Measurements from ENCODE around the gene PEMT.

The PEMT gene

GRCh38 chr17:17535957-17536356 is 55.6 kb downstream of the PEMT start:
- DNase-seq (ENCODE audit: low read depth) = no peak

GRCh38 chr17:17533901-17534441 is 57.5 kb downstream of the PEMT start:
- no peak for DNase-seq (ENCODE audit: low read depth)

GRCh38 chr17:17532991-17533390 is 58.5 kb downstream of the PEMT start:
- DNase-seq (ENCODE audit: low read depth) = no peak

GRCh38 chr17:17531156-17531555 is 60.4 kb downstream of the PEMT start:
- DNase-seq (ENCODE audit: low read depth) = no peak

- DNase-seq (ENCODE audit: low read depth) = no peak
These were observed 62.5 kb downstream of the PEMT start for GRCh38 chr17:17528696-17529652.

GRCh38 chr17:17527956-17528500 is 63.5 kb downstream of the PEMT start:
- DNase-seq (ENCODE audit: low read depth) = no peak

GRCh38 chr17:17527534-17527933 is 64.0 kb downstream of the PEMT start:
- no peak for DNase-seq (ENCODE audit: low read depth)

DNA sequence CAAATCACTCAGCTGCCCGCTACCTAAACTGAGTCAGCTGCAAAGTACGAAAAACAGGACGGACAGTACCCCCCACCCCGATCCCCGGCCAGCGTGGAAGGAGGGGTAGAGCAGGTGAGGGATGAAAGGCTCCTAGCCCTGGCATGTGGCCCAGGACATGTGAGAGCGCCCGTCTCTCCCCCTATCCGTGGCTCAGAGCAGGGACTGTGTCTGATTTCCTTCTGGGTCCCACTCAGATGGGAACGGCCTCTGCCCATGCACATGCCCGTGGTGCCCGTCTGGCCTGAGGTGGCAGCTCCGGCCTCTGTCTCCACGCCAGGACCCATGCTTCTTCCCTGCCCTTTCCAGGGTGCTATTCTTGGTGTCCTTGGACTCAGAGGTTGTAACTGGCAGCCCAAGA is 65.1 kb downstream of the PEMT start:
- no peak for DNase-seq (ENCODE audit: low read depth)

DNA sequence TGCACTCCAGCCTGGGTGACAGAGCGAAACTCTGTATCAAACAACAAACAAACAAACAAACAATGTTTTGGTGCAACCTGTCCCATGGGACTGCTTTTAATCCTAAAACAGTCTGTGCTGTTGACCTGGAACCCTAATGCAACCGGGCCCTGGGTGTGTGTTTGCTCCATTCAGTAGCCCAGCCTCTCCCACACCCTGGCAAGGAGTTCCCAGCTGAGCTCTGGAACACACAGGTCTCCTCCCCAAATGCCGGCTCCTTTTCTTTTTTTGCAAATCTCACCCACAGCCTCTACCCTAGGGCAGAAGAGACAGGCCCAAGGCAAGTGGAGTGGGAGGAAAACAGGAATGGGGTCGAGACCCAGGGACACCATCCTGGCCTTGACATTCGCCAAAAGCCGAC is 65.6 kb downstream of the PEMT start:
- no peak for DNase-seq (ENCODE audit: low read depth)

DNA sequence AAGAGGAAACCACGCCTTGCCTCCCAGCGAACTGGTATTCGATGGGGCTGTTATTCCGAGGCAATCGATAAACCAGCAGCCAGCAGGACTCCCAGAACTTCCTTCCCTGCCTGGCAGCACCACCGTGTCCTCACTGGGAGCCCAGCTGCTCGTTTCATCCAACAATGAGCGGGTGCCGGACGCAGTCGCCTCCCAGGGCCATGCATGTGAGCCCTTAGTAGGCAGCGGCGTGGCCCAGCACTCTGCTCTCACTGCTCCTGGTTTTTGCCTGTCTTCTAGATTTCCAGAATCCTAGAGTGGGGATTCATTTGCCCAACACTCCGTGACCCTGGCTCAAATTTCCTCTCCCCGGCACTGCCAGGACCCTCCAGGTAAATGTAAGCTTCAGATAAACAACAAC is 66.2 kb downstream of the PEMT start:
- DNase-seq (ENCODE audit: low read depth) = no peak

- no peak for DNase-seq (ENCODE audit: low read depth)
These were observed 67.6 kb downstream of the PEMT start for GRCh38 chr17:17523731-17524490.

DNA sequence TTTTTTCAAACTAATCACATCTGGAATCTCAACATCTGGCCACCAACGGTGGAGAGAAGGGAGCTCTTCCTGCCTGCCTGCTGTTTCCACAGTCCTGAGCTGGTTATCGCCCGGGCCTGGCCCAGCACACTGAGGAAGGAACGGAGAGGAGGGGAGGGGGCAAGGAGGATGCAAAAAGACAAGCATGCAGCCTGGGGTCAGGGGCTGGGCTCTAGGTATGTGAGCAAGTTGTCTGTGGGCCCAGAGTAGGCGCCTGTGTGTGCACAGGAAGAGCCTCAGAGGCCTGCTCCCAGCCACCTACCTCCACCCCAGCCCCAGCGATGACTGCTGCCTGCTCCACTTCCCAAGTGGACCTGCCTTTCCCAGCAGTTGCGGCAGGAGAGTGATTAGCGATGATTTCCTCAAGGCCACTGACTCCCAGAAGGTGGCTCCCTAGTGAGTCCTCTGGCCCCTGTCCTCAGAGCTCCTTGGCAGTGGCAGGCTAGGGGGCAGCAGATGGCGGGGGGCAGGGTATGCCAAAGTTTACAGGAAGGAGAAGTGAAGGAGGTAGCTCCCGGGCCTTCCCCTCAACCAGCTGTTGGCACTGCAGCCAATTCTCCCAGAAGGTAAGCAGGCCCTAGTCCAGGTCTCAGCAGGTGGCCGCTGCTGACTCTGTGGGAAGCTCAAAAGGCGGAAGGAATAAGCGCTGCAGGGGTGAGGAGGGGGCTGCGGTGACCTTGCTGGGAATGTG is 68.3 kb downstream of the PEMT start:
- DNase-seq (ENCODE audit: low read depth) = no peak

GRCh38 chr17:17520599-17521232 is 70.8 kb downstream of the PEMT start:
- DNase-seq (ENCODE audit: low read depth) = no peak

DNA sequence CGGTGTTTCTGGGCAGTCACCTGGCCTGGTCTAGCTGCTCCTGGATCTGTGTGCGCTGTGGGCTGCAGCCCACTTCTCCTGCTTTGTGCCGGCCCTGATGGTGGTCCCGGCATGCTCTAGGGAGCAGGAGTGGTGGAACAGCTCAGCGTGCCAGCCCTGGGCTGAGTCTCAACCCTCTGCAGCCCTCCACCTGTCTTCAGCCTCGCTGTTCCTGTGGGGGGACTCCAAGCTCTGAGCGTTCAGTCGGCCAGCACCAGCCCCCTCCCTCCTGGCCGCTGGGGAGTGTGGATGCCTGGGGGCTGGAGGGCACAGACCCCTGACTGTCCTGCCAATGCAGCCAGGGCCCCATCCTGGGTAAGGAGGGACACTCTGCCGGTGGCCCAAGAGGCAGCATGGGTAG is 71.6 kb downstream of the PEMT start:
- no peak for DNase-seq (ENCODE audit: low read depth)

GRCh38 chr17:17518951-17519350 is 72.6 kb downstream of the PEMT start:
- DNase-seq (ENCODE audit: low read depth) = no peak

DNA sequence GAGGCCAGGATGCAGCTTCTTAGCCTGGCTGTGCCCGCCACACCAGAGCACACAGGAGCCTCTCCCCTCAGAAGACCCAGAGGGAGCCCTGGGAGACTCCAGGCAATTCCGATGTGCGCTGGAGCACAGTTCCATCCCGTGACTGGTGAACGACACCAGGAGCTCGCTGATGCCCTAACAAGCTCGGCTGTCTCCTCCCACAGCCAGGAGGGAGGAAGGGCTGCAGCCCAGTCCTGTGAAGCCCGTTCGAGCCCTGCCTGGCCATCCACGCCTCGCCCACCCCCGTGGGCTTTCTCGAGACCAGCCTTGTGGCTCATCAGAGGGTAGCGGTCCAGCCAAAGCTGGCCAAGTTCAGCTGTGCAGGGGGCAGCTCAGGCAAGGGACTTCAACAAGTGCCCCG is 73.5 kb downstream of the PEMT start:
- DNase-seq (ENCODE audit: low read depth) = no peak

DNA sequence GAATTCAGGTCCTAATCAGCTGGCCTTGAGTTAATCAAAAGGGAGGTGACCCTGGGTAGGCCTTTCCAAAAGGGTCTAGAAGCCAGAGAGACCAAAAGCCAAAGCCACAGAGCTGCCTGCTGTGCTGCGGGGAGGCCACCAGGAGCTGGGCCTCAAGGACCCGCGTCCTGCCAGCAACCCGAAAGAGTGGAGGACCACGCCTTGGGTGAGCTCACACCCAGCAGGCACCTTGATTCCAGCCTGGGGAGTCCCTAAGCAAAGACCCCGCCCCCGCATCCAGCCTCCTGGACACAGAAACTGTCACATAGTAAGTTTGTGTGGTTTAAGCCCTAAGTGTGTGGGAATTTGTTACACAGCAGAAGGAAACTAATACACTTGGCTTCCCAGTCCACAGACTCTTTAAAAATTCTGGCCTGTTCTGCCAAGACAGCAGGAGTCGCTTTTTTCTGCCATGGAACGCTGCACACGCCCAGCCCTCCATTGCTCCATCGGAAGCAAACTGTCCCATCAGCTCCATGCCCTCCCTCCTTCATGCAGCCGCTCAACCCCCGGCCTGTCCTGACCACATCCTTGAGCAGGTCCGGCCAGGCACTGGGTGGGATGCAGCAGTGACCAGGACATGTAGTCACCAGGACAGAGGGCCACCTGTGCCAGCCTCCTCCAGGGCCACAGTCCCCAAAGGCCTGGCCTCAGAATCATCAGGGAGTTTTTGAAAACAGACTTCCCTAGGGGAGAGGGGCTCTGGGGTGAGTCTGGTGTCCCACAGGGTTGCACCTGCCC is 74.4 kb downstream of the PEMT start:
- no peak for DNase-seq (ENCODE audit: low read depth)

GRCh38 chr17:17515934-17516930 is 75.3 kb downstream of the PEMT start:
- DNase-seq (ENCODE audit: low read depth) = no peak
